ENCODE data around the gene RPLP1. TPM values are rescaled to one million over a fixed set of nuclear protein-coding genes. Genes with fewer than 3 reads are reported as not detected.
"Not testable (repeated sequence)": the region's sequence is repeated elsewhere in the genome, so short reads cannot be mapped to it uniquely, and the experiment has no call there.

RPLP1 gene
- total RNA-seq, 1 experiment from 2014 or later: 752 TPM

- DNase-seq (ENCODE audit: low read depth): no peak
Measured at GRCh38 chr15:69436951-69437350, 15.7 kb upstream of the RPLP1 start.

GRCh38 chr15:69439623-69440022 is 13.0 kb upstream of the RPLP1 start:
- no peak for DNase-seq (ENCODE audit: low read depth)

- no peak for DNase-seq (ENCODE audit: low read depth)
Measured at GRCh38 chr15:69443032-69443611, 9.5 kb upstream of the RPLP1 start.

GRCh38 chr15:69444686-69445085 is 7.9 kb upstream of the RPLP1 start:
- DNase-seq (ENCODE audit: low read depth): no peak

- DNase-seq (ENCODE audit: low read depth): no peak
Measured at GRCh38 chr15:69446953-69447352, 5.7 kb upstream of the RPLP1 start.

GRCh38 chr15:69450221-69450620 is 2.4 kb upstream of the RPLP1 start:
- DNase-seq (ENCODE audit: low read depth): not testable (repeated sequence)

- no peak for DNase-seq (ENCODE audit: low read depth)
Measured at GRCh38 chr15:69450968-69451695, 1.5 kb upstream of the RPLP1 start.

GRCh38 chr15:69451951-69452691 is 497 bp upstream of the RPLP1 start:
- no peak for DNase-seq (ENCODE audit: low read depth)

- DNase-seq (ENCODE audit: low read depth): no peak
Measured at GRCh38 chr15:69454953-69455352, 2.3 kb downstream of the RPLP1 start.

- peak; percentile 19 for DNase-seq (ENCODE audit: low read depth)
Measured at GRCh38 chr15:69456208-69457166, 3.9 kb downstream of the RPLP1 start.

GRCh38 chr15:69457304-69458280 is 5.0 kb downstream of the RPLP1 start:
- DNase-seq (ENCODE audit: low read depth): peak; percentile 58

GRCh38 chr15:69459066-69459465 is 6.4 kb downstream of the RPLP1 start:
- DNase-seq (ENCODE audit: low read depth): no peak

- no peak for DNase-seq (ENCODE audit: low read depth)
Measured at GRCh38 chr15:69460481-69460880, 7.9 kb downstream of the RPLP1 start.

GRCh38 chr15:69462030-69462492 is 9.4 kb downstream of the RPLP1 start:
- DNase-seq (ENCODE audit: low read depth): no peak

GRCh38 chr15:69462493-69463181 is 10.0 kb downstream of the RPLP1 start:
- DNase-seq (ENCODE audit: low read depth): peak; percentile 97

GRCh38 chr15:69463182-69463756 is 10.7 kb downstream of the RPLP1 start:
- no peak for DNase-seq (ENCODE audit: low read depth)

GRCh38 chr15:69465253-69465652 is 12.6 kb downstream of the RPLP1 start:
- DNase-seq (ENCODE audit: low read depth): no peak

GRCh38 chr15:69466733-69467132 is 14.1 kb downstream of the RPLP1 start:
- no peak for DNase-seq (ENCODE audit: low read depth)

- DNase-seq (ENCODE audit: low read depth): no peak
Measured at GRCh38 chr15:69467636-69468035, 15.0 kb downstream of the RPLP1 start.

Data from HT1080 (cell line).